ENCODE data around the gene LETM1.

DNA sequence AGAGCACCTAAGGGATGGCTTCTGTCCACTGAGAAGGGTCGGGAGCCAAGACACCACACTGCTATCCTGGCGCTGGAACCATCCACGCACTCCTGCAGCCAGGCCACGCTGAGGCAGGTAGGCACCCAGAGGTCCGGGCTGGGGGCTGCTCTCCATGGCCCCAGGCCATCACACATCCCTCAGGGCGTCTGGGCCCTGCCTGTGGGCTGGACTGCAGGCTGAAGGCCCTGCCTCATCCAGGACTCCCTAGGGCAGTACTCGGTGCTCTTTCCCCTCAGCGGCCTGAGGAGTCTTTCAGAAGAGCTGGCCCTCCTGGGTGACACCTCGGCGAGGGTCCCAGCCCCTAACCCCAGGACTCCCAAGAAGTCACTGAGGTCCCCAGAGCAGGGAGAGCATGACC is 45.2 kb downstream of the LETM1 start:
- TF ChIP-seq SIN3A (IDR thresholded peaks at IDR 0.05; ENCODE audit: borderline replicate concordance, insufficient read depth, low read length) (no peak), POLR2AphosphoS5 (IDR thresholded peaks at IDR 0.05; ENCODE audit: low read depth, low read length) (no peak), FOXP2 (optimal IDR thresholded peaks at IDR 0.05; ENCODE audit: borderline replicate concordance, extremely low read depth, extremely low read length, insufficient read depth) (no peak), TAF1 (IDR thresholded peaks at IDR 0.05; ENCODE audit: borderline replicate concordance, insufficient read depth, low read length) (no peak)
- TF ChIP-seq, protein P1, sequence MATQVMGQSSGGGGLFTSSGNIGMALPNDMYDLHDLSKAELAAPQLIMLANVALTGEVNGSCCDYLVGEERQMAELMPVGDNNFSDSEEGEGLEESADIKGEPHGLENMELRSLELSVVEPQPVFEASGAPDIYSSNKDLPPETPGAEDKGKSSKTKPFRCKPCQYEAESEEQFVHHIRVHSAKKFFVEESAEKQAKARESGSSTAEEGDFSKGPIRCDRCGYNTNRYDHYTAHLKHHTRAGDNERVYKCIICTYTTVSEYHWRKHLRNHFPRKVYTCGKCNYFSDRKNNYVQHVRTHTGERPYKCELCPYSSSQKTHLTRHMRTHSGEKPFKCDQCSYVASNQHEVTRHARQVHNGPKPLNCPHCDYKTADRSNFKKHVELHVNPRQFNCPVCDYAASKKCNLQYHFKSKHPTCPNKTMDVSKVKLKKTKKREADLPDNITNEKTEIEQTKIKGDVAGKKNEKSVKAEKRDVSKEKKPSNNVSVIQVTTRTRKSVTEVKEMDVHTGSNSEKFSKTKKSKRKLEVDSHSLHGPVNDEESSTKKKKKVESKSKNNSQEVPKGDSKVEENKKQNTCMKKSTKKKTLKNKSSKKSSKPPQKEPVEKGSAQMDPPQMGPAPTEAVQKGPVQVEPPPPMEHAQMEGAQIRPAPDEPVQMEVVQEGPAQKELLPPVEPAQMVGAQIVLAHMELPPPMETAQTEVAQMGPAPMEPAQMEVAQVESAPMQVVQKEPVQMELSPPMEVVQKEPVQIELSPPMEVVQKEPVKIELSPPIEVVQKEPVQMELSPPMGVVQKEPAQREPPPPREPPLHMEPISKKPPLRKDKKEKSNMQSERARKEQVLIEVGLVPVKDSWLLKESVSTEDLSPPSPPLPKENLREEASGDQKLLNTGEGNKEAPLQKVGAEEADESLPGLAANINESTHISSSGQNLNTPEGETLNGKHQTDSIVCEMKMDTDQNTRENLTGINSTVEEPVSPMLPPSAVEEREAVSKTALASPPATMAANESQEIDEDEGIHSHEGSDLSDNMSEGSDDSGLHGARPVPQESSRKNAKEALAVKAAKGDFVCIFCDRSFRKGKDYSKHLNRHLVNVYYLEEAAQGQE (IDR thresholded peaks at IDR 0.05; ENCODE audit: insufficient read depth in 1 of 2, low read depth in 2 of 2, low read length in 2 of 2) = no peak

Measured in PFSK-1 (cell line).